ENCODE measurements around the gene FNIP1.

FNIP1 gene

GRCh38 chr5:131709043-131709442, 87.8 kb downstream of the FNIP1 start:
- Histone ChIP-seq H2BK15ac (ENCODE audit: low read length) (no peak overlapping the region), H2AK5ac (ENCODE audit: low read depth, low read length) (no peak overlapping the region), H3K23ac (ENCODE audit: low read depth, low read length, poor library complexity) (no peak overlapping the region), H3K79me1 (ENCODE audit: low read depth, low read length) (peaks cover 2% of the 10 kb centered on the region), H3K4ac (ENCODE audit: low read length) (no peak overlapping the region), H3K27ac (replicated peaks; ENCODE audit: low read length) (no peak overlapping the region), H4K91ac (ENCODE audit: low read depth, low read length, poor library complexity) (no peak overlapping the region), H3K9ac (ENCODE audit: low read depth, low read length, poor library complexity) (no peak overlapping the region), H4K8ac (ENCODE audit: low read depth, low read length) (no peak overlapping the region), H3K4me1 (ENCODE audit: control insufficient read depth in 2 of 2, insufficient read depth in 1 of 2, low read depth in 1 of 2, low read length in 2 of 2) (no peaks in the 10 kb centered on the region), H3K14ac (ENCODE audit: low read length) (no peak overlapping the region), H2BK120ac (ENCODE audit: low read depth, low read length) (no peak overlapping the region), H3K18ac (ENCODE audit: low read length) (no peak overlapping the region), H2AFZ (ENCODE audit: low read length) (no peak overlapping the region), H2BK5ac (ENCODE audit: low read length) (no peak overlapping the region), H3K27me3 (ENCODE audit: control insufficient read depth in 3 of 3, insufficient read depth in 3 of 3, low read depth in 1 of 3, low read length in 3 of 3) (no peaks in the 10 kb centered on the region), H2BK12ac (ENCODE audit: low read length) (no peak overlapping the region), H3K9me3 (replicated peaks in 1 of 2; ENCODE audit: control insufficient read depth in 2 of 2, insufficient read depth in 1 of 2, low read depth in 1 of 2, low read length in 2 of 2) (no peaks in the 10 kb centered on the region), H3K4me3 (ENCODE audit: low read length in 2 of 2) (no peak overlapping the region), H3K4me2 (ENCODE audit: insufficient read depth, low read length, poor library complexity, severe bottlenecking) (no peak overlapping the region), H3K36me3 (replicated peaks in 1 of 2; ENCODE audit: control insufficient read depth in 2 of 2, insufficient read depth in 2 of 2, low read length in 2 of 2) (peaks cover 0 to 62% of the 10 kb centered on the region in 2 donors)
- no CpG with 5 or more reads among the region's 3 CpGs for WGBS, 2 donors (ENCODE audit: extremely low coverage in 2 of 2, insufficient read length in 2 of 2, insufficient replicate concordance in 1 of 2)
- no peak for DNase-seq (ENCODE audit: low spot score)

GRCh38 chr5:131706281-131706680, 90.5 kb downstream of the FNIP1 start:
- H3K79me1 ChIP-seq (ENCODE audit: low read depth, low read length) = peaks cover 2% of the 10 kb centered on the region
- H3K4ac ChIP-seq (ENCODE audit: low read length) = no peak overlapping the region
- no peak overlapping the region for H2BK15ac ChIP-seq (ENCODE audit: low read length)
- no peak overlapping the region for H2AFZ ChIP-seq (ENCODE audit: low read length)
- no peaks in the 10 kb centered on the region for H3K9me3 ChIP-seq (replicated peaks in 1 of 2; ENCODE audit: control insufficient read depth in 2 of 2, insufficient read depth in 1 of 2, low read depth in 1 of 2, low read length in 2 of 2)
- H4K91ac ChIP-seq (ENCODE audit: low read depth, low read length, poor library complexity) = no peak overlapping the region
- no peak overlapping the region for H2AK5ac ChIP-seq (ENCODE audit: low read depth, low read length)
- DNase-seq (ENCODE audit: low spot score) = no peak
- H3K4me2 ChIP-seq (ENCODE audit: insufficient read depth, low read length, poor library complexity, severe bottlenecking) = no peak overlapping the region
- no peak overlapping the region for H2BK120ac ChIP-seq (ENCODE audit: low read depth, low read length)
- no peak overlapping the region for H3K23ac ChIP-seq (ENCODE audit: low read depth, low read length, poor library complexity)
- no peak overlapping the region for H2BK5ac ChIP-seq (ENCODE audit: low read length)
- no peaks in the 10 kb centered on the region for H3K27me3 ChIP-seq (ENCODE audit: control insufficient read depth in 3 of 3, insufficient read depth in 3 of 3, low read depth in 1 of 3, low read length in 3 of 3)
- no peak overlapping the region for H3K9ac ChIP-seq (ENCODE audit: low read depth, low read length, poor library complexity)
- H3K4me1 ChIP-seq (ENCODE audit: control insufficient read depth in 2 of 2, insufficient read depth in 1 of 2, low read depth in 1 of 2, low read length in 2 of 2) = no peaks in the 10 kb centered on the region
- no peak overlapping the region for H3K4me3 ChIP-seq (ENCODE audit: low read length in 2 of 2)
- no peak overlapping the region for H4K8ac ChIP-seq (ENCODE audit: low read depth, low read length)
- no peak overlapping the region for H2BK12ac ChIP-seq (ENCODE audit: low read length)
- no CpG with 5 or more reads among the region's 5 CpGs for WGBS, 2 donors (ENCODE audit: extremely low coverage in 2 of 2, insufficient read length in 2 of 2, insufficient replicate concordance in 1 of 2)
- no peak overlapping the region for H3K18ac ChIP-seq (ENCODE audit: low read length)
- H3K36me3 ChIP-seq (replicated peaks in 1 of 2; ENCODE audit: control insufficient read depth in 2 of 2, insufficient read depth in 2 of 2, low read length in 2 of 2) = peaks cover 2 to 80% of the 10 kb centered on the region in 2 donors
- H3K27ac ChIP-seq (replicated peaks; ENCODE audit: low read length) = no peak overlapping the region
- H3K14ac ChIP-seq (ENCODE audit: low read length) = no peak overlapping the region

- DNase-seq (ENCODE audit: low spot score) = no peak
- no peak overlapping the region for H2BK5ac ChIP-seq (ENCODE audit: low read length)
- H4K91ac ChIP-seq (ENCODE audit: low read depth, low read length, poor library complexity) = no peak overlapping the region
- no peaks in the 10 kb centered on the region for H3K27me3 ChIP-seq (ENCODE audit: control insufficient read depth in 3 of 3, insufficient read depth in 3 of 3, low read depth in 1 of 3, low read length in 3 of 3)
- H2BK12ac ChIP-seq (ENCODE audit: low read length) = no peak overlapping the region
- no peak overlapping the region for H3K27ac ChIP-seq (replicated peaks; ENCODE audit: low read length)
- no peak overlapping the region for H3K18ac ChIP-seq (ENCODE audit: low read length)
- no peak overlapping the region for H2AFZ ChIP-seq (ENCODE audit: low read length)
- no peak overlapping the region for H2BK15ac ChIP-seq (ENCODE audit: low read length)
- H3K4ac ChIP-seq (ENCODE audit: low read length) = no peak overlapping the region
- no peak overlapping the region for H2AK5ac ChIP-seq (ENCODE audit: low read depth, low read length)
- no peak overlapping the region for H3K4me3 ChIP-seq (ENCODE audit: low read length in 2 of 2)
- no CpG with 5 or more reads among the region's 4 CpGs for WGBS, 2 donors (ENCODE audit: extremely low coverage in 2 of 2, insufficient read length in 2 of 2, insufficient replicate concordance in 1 of 2)
- H3K23ac ChIP-seq (ENCODE audit: low read depth, low read length, poor library complexity) = no peak overlapping the region
- H2BK120ac ChIP-seq (ENCODE audit: low read depth, low read length) = no peak overlapping the region
- peaks cover 0 to 5% of the 10 kb centered on the region in 2 donors for H3K9me3 ChIP-seq (replicated peaks in 1 of 2; ENCODE audit: control insufficient read depth in 2 of 2, insufficient read depth in 1 of 2, low read depth in 1 of 2, low read length in 2 of 2)
- H3K4me2 ChIP-seq (ENCODE audit: insufficient read depth, low read length, poor library complexity, severe bottlenecking) = no peak overlapping the region
- H3K9ac ChIP-seq (ENCODE audit: low read depth, low read length, poor library complexity) = no peak overlapping the region
- H4K8ac ChIP-seq (ENCODE audit: low read depth, low read length) = no peak overlapping the region
- H3K4me1 ChIP-seq (ENCODE audit: control insufficient read depth in 2 of 2, insufficient read depth in 1 of 2, low read depth in 1 of 2, low read length in 2 of 2) = no peaks in the 10 kb centered on the region
- H3K36me3 ChIP-seq (replicated peaks in 1 of 2; ENCODE audit: control insufficient read depth in 2 of 2, insufficient read depth in 2 of 2, low read length in 2 of 2) = peaks cover 3 to 64% of the 10 kb centered on the region in 2 donors
- H3K14ac ChIP-seq (ENCODE audit: low read length) = no peak overlapping the region
- H3K79me1 ChIP-seq (ENCODE audit: low read depth, low read length) = no peaks in the 10 kb centered on the region
Measured at GRCh38 chr5:131694926-131695325, 101.9 kb downstream of the FNIP1 start.

DNA sequence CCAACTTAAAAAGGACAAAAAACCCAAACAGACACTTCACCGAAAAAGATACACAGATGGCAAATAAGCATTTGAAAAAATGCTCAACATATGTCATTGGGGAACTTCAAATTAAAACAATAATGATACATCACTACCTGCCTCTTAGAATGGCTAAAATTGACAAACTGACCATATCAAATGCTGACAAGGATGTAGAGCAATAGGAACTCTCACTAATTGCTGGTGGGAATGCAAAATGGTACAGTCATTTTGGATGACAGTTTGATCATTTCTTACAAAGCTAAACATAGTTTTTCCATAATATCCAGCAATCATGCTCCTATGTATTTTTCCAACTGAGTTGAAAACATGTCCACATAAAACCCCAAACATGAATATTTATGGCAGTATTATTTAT, 102.9 kb downstream of the FNIP1 start:
- H3K23ac ChIP-seq (ENCODE audit: low read depth, low read length, poor library complexity) = no peak overlapping the region
- H3K27me3 ChIP-seq (ENCODE audit: control insufficient read depth in 3 of 3, insufficient read depth in 3 of 3, low read depth in 1 of 3, low read length in 3 of 3) = no peaks in the 10 kb centered on the region
- no peak overlapping the region for H4K91ac ChIP-seq (ENCODE audit: low read depth, low read length, poor library complexity)
- no peak overlapping the region for H3K4ac ChIP-seq (ENCODE audit: low read length)
- H3K79me1 ChIP-seq (ENCODE audit: low read depth, low read length) = no peaks in the 10 kb centered on the region
- DNase-seq (ENCODE audit: low spot score) = no peak
- no CpG with 5 or more reads among the region's 1 CpG for WGBS, 2 donors (ENCODE audit: extremely low coverage in 2 of 2, insufficient read length in 2 of 2, insufficient replicate concordance in 1 of 2)
- peaks cover 0 to 5% of the 10 kb centered on the region in 2 donors for H3K9me3 ChIP-seq (replicated peaks in 1 of 2; ENCODE audit: control insufficient read depth in 2 of 2, insufficient read depth in 1 of 2, low read depth in 1 of 2, low read length in 2 of 2)
- no peak overlapping the region for H3K27ac ChIP-seq (replicated peaks; ENCODE audit: low read length)
- H2AFZ ChIP-seq (ENCODE audit: low read length) = no peak overlapping the region
- H2BK12ac ChIP-seq (ENCODE audit: low read length) = no peak overlapping the region
- no peak overlapping the region for H2BK15ac ChIP-seq (ENCODE audit: low read length)
- H2BK5ac ChIP-seq (ENCODE audit: low read length) = no peak overlapping the region
- no peak overlapping the region for H3K9ac ChIP-seq (ENCODE audit: low read depth, low read length, poor library complexity)
- H2AK5ac ChIP-seq (ENCODE audit: low read depth, low read length) = no peak overlapping the region
- H2BK120ac ChIP-seq (ENCODE audit: low read depth, low read length) = no peak overlapping the region
- no peak overlapping the region for H3K4me3 ChIP-seq (ENCODE audit: low read length in 2 of 2)
- H3K14ac ChIP-seq (ENCODE audit: low read length) = no peak overlapping the region
- H3K36me3 ChIP-seq (replicated peaks in 1 of 2; ENCODE audit: control insufficient read depth in 2 of 2, insufficient read depth in 2 of 2, low read length in 2 of 2) = peaks cover 3 to 63% of the 10 kb centered on the region in 2 donors
- H3K4me1 ChIP-seq (ENCODE audit: control insufficient read depth in 2 of 2, insufficient read depth in 1 of 2, low read depth in 1 of 2, low read length in 2 of 2) = no peaks in the 10 kb centered on the region
- H3K4me2 ChIP-seq (ENCODE audit: insufficient read depth, low read length, poor library complexity, severe bottlenecking) = no peak overlapping the region
- no peak overlapping the region for H4K8ac ChIP-seq (ENCODE audit: low read depth, low read length)
- H3K18ac ChIP-seq (ENCODE audit: low read length) = no peak overlapping the region
